Spleen (tissue), 11 donors: Measurements from ENCODE around the gene COL25A1. TPM values are rescaled to one million over a fixed set of nuclear protein-coding genes. Genes with fewer than 3 reads are reported as not detected.

Source experiments
- DNase-seq: peaks from one replicate; pipeline ENCODE4 v3.0.0-alpha.2; 2020
- H3K27ac ChIP-seq, 8 donors: fragments of 200-600 bp; sonication (generic) in 7 of 8; 1 replicate in 4 of 8; 2 replicates in 4 of 8; pipeline versions ENCODE4 v1.5.0 to v1.8.0; 2016 to 2021; ENCODE audit warnings: inconsistent platforms in 4 of 8, mild to moderate bottlenecking in 4 of 8, moderate library complexity in 1 of 8
- H3K27me3 ChIP-seq, 7 donors: fragments of 200-600 bp; sonication (generic) in 6 of 7; replicated peaks in 1 of 7; 1 replicate in 4 of 7; 2 replicates in 3 of 7; pipeline versions ENCODE4 v1.5.0 to v1.8.0; 2016 to 2021; ENCODE audit warnings: inconsistent platforms in 3 of 7, mild to moderate bottlenecking in 1 of 7
- H3K36me3 ChIP-seq, 6 donors: fragments of 200-600 bp; sonication (generic) in 5 of 6; 1 replicate in 4 of 6; 2 replicates in 2 of 6; pipeline versions ENCODE4 v1.5.0 to v1.8.0; 2016 to 2021; ENCODE audit warnings: inconsistent platforms in 2 of 6
- H3K4me1 ChIP-seq, 6 donors: fragments of 200-600 bp; sonication (generic) in 5 of 6; 1 replicate in 3 of 6; 2 replicates in 3 of 6; pipeline versions ENCODE4 v1.5.0 to v1.8.0; 2016 to 2021; ENCODE audit warnings: inconsistent platforms in 3 of 6
- H3K4me3 ChIP-seq, 8 donors: fragments of 200-600 bp; sonication (generic) in 7 of 8; 1 replicate in 4 of 8; 2 replicates in 4 of 8; pipeline versions ENCODE4 v1.5.0 to v1.8.0; 2016 to 2021; ENCODE audit warnings: inconsistent platforms in 4 of 8, mild to moderate bottlenecking in 4 of 8, moderate library complexity in 2 of 8
- H3K9me3 ChIP-seq, 8 donors: fragments of 200-600 bp; sonication (generic) in 7 of 8; 1 replicate in 4 of 8; 2 replicates in 4 of 8; pipeline versions ENCODE4 v1.5.0 to v1.8.0; 2016 to 2021; ENCODE audit warnings: inconsistent platforms in 4 of 8
- POLR2A ChIP-seq, 3 donors: fragments of 450-650 bp; IDR thresholded peaks; one replicate each; pipeline ENCODE4 v1.5.1; 2017; ENCODE audit warnings: antibody characterized with exemption in 3 of 3, mild to moderate bottlenecking in 1 of 3
- POLR2AphosphoS5 ChIP-seq, 3 donors: sonication (generic); formaldehyde crosslinking; IDR thresholded peaks; one replicate each; pipeline ENCODE4 v1.5.1; 2017; ENCODE audit warnings: antibody characterized with exemption in 3 of 3
- WGBS, 5 donors: extraction: QIAGEN DNeasy Blood & Tissue Kit in 3 of 5; methylation state at CpG; one replicate each; pipeline versions ENCODE4 v1.1.5 to v1.1.7; 2013 to 2018; 5-methylcytosine and 5-hydroxymethylcytosine counted together
- intact Hi-C: fragments of 100-400 bp; cut with DNase I; formaldehyde crosslinking; loops from one replicate; pipeline ENCODE4 v1.15.0; 2023; ENCODE audit warnings: low total_unique reads
- polyA plus RNA-seq, 3 donors: library from polyadenylated mRNA; stranded (reverse); fragments of 200-250 nt; gene quantifications; one replicate each; pipeline ENCODE4 v1.2.1, GENCODE V29; 2013
- total RNA-seq, 7 donors: library from RNA; depleted of rRNA in 3 of 7; stranded (reverse); fragments of >200 nt in 3 of 7; fragmentation: NEBNext Ultra II Directional in 4 of 7; extraction: Animal tissue kit (Norgen Biotek cat#: 25700) in 4 of 7; gene quantifications; one replicate each; pipeline versions ENCODE4 v1.1.0 to v1.2.1, GENCODE V29; 2016 to 2021
- TF ChIP-seq, protein P1 (sequence below), 11 experiments: fragments of 200-600 bp in 7 of 11; fragments of 450-650 bp in 4 of 11; sonication (generic) in 4 of 11; IDR thresholded peaks in 8 of 11; conservative IDR thresholded peaks in 3 of 11; 1 replicate in 7 of 11; 2 replicates in 4 of 11; pipeline versions ENCODE4 v1.4.0 to v1.8.0; 2016 to 2021; ENCODE audit warnings: antibody characterized with exemption in 11 of 11, inconsistent platforms in 4 of 11, mild to moderate bottlenecking in 1 of 11
- donor health status: healthy with polysubstance abuse.
- donor health status: DM: no; HTN: no; CAD: no; lungs with moderate emphysema.
- donor health status: DM: no; HTN: no; CAD: no.
- donor health status: Bipolar disorder and iron deficiency.
- donor health status: healthy.
- donor health status: DM: no; HTN: no; CAD: no.
- donor health status: DM: yes; HTN: yes; CAD: no.

COL25A1 gene
- total and polyA plus RNA-seq, 10 donors: 0.06 to 1.9 (median 0.57) TPM; not detected in 1

DNA sequence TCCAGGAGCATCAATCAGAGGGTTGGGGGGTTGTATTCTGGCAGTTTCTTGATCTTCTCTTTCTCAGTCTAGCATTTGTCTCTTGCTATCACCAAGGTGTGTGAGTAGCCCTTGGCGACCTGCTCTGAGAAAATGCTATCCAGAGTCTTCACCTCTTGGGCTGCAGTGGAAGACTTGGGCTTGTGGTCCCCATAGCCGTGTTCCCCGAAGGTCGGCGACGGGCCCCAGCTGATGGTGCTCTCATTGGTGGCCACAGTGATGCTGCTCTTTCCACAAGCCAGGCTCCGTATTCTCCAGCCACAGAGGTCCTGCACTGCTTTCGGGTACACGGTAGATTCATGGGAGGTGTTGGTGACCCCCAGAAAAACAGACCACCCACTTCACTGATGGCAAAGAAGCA is 513.7 kb downstream of the COL25A1 start:
- Histone ChIP-seq H3K27me3 (no peaks in the 10 kb centered on the region), H3K4me1 (no peaks in the 10 kb centered on the region), H3K4me3 (no peak overlapping the region), H3K9me3 (no peaks in the 10 kb centered on the region), H3K36me3 (no peaks in the 10 kb centered on the region), H3K27ac (no peak overlapping the region)
- intact Hi-C loops: no loop called here
- TF ChIP-seq POLR2AphosphoS5 (IDR thresholded peaks at IDR 0.05): no peak
- TF ChIP-seq POLR2A (IDR thresholded peaks at IDR 0.05): no peak
- TF ChIP-seq, protein P1, sequence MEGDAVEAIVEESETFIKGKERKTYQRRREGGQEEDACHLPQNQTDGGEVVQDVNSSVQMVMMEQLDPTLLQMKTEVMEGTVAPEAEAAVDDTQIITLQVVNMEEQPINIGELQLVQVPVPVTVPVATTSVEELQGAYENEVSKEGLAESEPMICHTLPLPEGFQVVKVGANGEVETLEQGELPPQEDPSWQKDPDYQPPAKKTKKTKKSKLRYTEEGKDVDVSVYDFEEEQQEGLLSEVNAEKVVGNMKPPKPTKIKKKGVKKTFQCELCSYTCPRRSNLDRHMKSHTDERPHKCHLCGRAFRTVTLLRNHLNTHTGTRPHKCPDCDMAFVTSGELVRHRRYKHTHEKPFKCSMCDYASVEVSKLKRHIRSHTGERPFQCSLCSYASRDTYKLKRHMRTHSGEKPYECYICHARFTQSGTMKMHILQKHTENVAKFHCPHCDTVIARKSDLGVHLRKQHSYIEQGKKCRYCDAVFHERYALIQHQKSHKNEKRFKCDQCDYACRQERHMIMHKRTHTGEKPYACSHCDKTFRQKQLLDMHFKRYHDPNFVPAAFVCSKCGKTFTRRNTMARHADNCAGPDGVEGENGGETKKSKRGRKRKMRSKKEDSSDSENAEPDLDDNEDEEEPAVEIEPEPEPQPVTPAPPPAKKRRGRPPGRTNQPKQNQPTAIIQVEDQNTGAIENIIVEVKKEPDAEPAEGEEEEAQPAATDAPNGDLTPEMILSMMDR (IDR thresholded peaks at IDR 0.05 in 8 of 11, conservative IDR thresholded peaks at IDR 0.05 in 3 of 11): no peak
- 92 to 96% (median 93%) methylated on average over 9 of the region's 9 CpGs for WGBS, 5 donors
- DNase-seq: no peak

DNA sequence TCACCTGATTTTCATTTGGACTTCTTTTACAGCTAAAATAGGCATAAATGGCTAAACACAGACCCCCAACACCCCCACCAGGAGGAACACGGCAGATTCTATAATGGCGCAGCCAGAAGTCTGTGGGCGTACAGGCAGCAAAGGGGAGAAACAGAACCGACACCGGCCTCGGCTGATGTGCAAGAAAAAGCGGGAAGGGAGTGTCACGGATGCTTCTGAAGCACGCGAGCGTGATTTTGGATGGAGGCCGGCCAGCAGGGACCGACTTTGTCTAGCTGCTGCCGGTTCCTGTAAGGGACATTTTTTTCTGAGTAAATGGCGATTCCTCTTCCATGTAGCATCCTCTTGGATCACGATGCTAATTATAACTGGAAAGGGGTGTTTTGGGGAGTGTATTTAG is 514.7 kb downstream of the COL25A1 start:
- intact Hi-C loops: no loop called here
- 93 to 96% (median 94%) methylated on average over 16 of the region's 16 CpGs for whole genome bisulfite sequencing, 5 donors
- Histone ChIP-seq H3K4me1 (no peaks in the 10 kb centered on the region), H3K27me3 (no peaks in the 10 kb centered on the region), H3K9me3 (no peaks in the 10 kb centered on the region), H3K36me3 (no peaks in the 10 kb centered on the region), H3K27ac (no peak overlapping the region), H3K4me3 (no peak overlapping the region)
- TF ChIP-seq, protein P1 (IDR thresholded peaks at IDR 0.05 in 8 of 11, conservative IDR thresholded peaks at IDR 0.05 in 3 of 11): no peak
- TF ChIP-seq POLR2A (IDR thresholded peaks at IDR 0.05) (no peak), POLR2AphosphoS5 (IDR thresholded peaks at IDR 0.05) (no peak)
- DNase-seq: no peak

DNA sequence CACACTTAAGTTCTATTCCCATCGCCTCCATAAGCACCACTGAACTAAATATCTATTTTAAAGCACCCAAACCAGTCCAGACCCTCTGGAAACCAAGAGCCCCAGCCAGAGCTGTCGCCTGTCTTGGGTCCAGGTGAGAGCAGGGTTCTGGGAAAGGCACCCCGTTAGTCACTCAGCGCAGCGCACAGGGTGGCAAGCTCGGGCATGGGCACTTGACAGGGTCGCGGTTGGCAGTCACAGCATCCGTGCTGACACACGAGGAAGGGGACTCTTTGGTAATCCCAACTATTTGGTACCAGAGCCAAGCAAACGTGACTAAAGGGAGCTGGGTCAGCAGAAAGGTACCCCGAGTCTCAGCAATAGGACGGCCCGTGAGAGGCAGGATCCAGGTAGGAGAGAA is 515.4 kb downstream of the COL25A1 start:
- H3K4me1 ChIP-seq: no peaks in the 10 kb centered on the region
- H3K27me3 ChIP-seq: no peaks in the 10 kb centered on the region
- H3K9me3 ChIP-seq: no peaks in the 10 kb centered on the region
- H3K27ac ChIP-seq: no peak overlapping the region
- TF ChIP-seq POLR2A (IDR thresholded peaks at IDR 0.05) (no peak), POLR2AphosphoS5 (IDR thresholded peaks at IDR 0.05) (no peak)
- TF ChIP-seq, protein P1 (IDR thresholded peaks at IDR 0.05 in 8 of 11, conservative IDR thresholded peaks at IDR 0.05 in 3 of 11): no peak
- no peaks in the 10 kb centered on the region for H3K36me3 ChIP-seq
- 88 to 89% (median 88%) methylated on average over 12 to 14 of the region's 14 CpGs for WGBS, 5 donors
- H3K4me3 ChIP-seq: no peak overlapping the region
- intact Hi-C loops: no loop called here
- DNase-seq: no peak

DNA sequence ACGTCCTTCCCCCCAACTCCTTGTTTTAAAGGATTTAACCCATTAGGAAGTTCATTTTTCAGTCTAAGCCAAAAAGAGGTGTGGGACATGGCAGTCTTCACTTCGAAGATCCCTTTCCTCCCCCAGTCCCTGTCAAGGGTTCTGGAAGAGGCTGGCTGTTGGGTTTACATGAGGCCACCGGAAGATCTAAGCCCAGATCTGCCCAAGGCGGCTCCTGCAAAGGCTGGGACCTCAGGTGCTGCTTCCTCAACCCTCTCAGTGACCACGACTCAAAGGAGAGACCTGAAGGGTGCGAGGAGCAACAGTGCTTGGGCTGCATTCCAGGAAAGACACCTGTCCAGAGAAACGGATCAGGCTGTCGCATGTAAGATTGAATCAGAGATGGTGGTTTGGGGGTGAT is 516.1 kb downstream of the COL25A1 start:
- TF ChIP-seq POLR2AphosphoS5 (IDR thresholded peaks at IDR 0.05) (no peak), POLR2A (IDR thresholded peaks at IDR 0.05) (no peak)
- TF ChIP-seq, protein P1 (IDR thresholded peaks at IDR 0.05 in 8 of 11, conservative IDR thresholded peaks at IDR 0.05 in 3 of 11): no peak
- H3K9me3 ChIP-seq: no peaks in the 10 kb centered on the region
- no peak for DNase-seq
- intact Hi-C loops: no loop called here
- 81 to 89% (median 84%) methylated on average over 8 of the region's 8 CpGs for WGBS, 5 donors
- H3K36me3 ChIP-seq: no peaks in the 10 kb centered on the region
- H3K27me3 ChIP-seq: no peaks in the 10 kb centered on the region
- H3K27ac ChIP-seq: no peak overlapping the region
- no peak overlapping the region for H3K4me3 ChIP-seq
- H3K4me1 ChIP-seq: no peaks in the 10 kb centered on the region
